D341Med (cell line): ENCODE measurements around the gene ZCCHC3.

Source experiments
- DNase-seq: peaks from one replicate; pipeline ENCODE4 v3.0.0; 2012; ENCODE audit warnings: low spot score

ZCCHC3 gene

DNA sequence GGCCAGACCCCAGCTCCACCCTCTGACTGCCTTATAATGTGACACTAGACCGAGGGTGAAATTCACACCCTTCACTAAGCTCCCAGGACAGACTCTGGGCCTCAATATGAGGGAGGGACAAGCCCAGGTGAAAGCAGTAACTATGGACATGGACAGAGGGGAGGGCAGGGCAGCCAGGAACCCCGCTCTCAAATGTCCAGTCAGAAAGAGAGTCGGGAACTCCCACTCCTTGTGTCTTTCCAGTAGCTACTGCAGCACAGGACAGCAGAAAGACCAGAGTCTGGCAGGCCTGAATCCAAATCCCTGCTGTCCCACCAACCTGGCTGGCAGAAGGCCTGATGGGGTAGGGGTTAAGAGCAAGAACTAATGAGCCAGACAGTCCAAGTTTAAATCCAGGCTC lies 13.2 kb upstream of the ZCCHC3 start:
- no peak for DNase-seq

DNA sequence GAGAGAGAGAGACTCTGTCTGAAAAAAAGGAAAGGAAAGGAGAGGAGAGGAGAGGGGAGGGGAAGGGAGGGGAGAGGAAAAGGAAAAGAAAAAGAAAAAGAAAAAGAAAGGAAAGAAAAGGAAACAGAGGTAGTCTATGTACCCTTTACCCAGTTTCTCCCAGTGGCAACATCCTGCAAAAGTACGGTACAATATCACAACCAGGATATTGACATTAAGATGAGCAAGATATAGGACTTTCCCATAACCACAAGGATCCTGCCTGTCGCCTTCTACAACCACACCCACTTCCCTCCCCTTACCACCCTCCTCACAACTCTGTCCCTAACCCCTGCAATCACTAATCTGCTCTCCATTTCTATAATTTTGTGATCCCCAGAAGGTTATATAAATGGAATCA lies 10.9 kb upstream of the ZCCHC3 start:
- DNase-seq: no peak

GRCh38 chr20:288956-289692 lies 8.2 kb upstream of the ZCCHC3 start:
- DNase-seq: no peak

DNA sequence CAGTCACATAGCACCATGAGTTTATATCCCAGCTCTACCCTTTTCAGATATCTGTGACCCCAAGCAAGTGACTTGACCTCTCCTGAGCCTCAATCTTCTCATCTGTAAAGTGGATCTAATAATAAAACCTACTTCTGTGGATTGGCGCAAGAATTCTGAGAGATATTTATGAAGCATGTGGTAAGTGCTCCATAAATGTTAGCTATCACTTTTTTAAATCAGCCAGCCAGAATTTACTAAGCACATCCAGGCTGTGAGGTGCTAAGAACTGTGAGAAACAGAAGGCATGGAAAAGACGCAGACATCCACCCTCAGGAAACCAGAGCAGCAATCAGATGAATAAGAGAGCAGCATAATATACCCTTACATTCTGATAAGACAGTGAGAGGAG lies 7.7 kb upstream of the ZCCHC3 start:
- DNase-seq: no peak

GRCh38 chr20:290084-290831 lies 7.1 kb upstream of the ZCCHC3 start, which contains the start of gene C20orf96:
C20orf96 (minus strand) TSS chr20:290750; CDS start chr20:290610, 140 bp downstream.
- peak; percentile 98 for DNase-seq

DNA sequence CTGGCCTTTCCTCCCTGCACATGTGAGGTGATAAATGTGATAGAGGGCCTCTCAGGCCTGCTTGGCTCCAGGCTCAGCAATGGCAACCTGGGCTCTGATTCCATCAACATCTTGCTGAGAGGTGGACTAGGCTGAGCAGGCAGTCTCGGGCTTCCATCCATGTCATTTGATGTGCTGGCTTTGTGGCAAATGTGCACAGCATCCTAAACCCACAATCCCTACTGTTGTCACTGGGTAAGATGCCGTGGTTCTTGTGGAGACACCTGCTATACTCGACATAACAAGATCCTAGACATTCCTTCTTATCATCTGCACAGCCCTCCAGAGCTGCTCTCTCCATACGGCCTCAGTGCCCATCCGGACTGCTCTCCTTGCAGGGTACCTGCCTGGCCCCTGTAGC lies 2.8 kb upstream of the ZCCHC3 start:
- no peak for DNase-seq

DNA sequence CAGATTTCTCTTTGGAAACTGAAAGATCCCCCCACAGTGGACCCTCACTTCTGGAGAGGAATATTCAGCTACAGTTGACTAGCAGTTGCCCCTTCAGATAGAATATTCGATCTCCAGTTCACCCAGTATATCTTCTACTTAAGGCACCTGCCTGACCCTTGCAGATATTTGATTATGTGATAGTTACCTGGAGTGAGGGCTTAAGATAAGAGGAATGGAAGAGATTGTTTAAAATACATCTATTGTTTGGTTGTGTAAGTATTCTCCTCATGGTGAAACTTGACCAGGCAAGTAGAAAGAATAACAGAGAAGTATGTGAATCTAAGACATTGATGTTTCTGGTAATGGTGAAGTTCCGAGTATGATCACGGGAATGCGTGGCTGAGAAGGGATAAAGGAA lies 1.6 kb upstream of the ZCCHC3 start:
- DNase-seq: no peak

GRCh38 chr20:297925-298775 lies 780 bp downstream of the ZCCHC3 start:
- peak; percentile 50 for DNase-seq

DNA sequence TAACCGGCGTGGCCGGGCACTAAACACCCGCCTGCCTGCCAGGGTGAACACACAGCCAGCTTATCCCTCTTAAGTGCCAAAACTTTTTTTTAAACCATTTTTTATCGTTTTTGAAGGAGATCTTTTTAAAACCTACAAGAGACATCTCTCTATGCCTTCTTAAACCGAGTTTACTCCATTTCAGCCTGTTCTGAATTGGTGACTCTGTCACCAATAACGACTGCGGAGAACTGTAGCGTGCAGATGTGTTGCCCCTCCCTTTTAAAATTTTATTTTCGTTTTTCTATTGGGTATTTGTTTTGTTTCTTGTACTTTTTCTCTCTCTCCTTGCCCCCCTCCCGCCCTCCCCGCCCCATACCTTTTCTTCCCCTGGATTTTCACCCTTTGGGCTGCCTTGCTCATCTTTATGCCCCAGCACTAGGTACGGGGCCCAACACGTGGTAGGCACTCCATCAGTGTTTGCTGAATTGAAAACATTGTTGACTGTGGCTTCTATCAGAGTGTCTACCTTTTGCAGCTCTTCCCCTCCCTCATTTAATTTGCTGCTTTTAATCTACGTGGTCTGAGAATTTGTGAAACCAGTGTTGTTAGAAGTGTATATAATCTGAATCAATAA lies 1.5 kb downstream of the ZCCHC3 start:
- DNase-seq: no peak

DNA sequence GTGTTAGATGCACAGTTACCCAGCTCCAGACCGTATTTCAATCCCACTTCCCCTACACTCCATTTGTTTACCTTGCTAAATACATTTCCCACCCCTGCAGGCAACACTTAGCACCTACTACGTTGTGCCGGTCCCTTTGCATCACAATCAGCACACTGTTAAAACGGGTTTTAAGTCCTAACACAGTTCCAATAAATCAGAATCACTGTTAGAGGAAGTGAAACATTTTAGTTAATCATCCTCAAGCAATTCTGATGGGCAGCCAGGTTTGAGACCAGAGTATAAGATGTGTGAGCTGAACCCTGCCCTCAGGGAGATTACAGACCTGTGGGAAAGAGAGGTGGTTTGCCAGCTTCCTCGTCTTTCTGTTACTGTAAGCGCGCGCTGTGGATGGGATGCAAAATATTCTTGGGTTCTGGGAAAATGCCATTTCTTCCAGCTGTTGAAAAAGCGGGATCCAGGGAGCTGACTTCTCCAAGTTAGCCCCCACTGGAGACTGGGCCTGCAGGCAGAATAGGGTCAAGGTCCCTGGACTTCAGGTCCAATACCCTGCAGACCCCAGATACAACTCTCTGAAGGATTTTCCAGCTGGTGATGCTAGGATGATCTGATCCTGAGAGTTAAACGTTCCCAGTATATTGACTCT lies 3.1 kb downstream of the ZCCHC3 start:
- no peak for DNase-seq

GRCh38 chr20:301886-302848 lies 4.8 kb downstream of the ZCCHC3 start:
- DNase-seq: no peak

DNA sequence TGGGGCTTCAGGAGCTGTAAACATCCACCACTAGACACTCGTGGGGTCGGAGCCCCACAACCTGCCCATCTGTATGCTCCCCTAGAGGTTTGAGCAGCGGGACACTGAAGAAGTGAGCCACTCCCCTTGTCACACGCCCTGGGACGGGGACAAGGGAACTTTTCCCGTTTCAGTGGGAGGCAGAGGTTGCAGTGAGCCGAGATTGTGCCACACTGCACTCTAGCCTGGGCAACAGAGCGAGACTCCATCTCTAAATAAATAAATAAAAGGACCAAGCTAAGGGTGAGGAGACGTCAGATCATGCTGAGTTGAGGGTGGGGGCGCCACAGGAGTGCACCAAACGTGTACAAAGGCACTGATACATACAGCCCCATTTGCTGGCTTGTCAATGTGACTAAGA lies 8.4 kb downstream of the ZCCHC3 start:
- DNase-seq: no peak

GRCh38 chr20:308427-309038 lies 11.2 kb downstream of the ZCCHC3 start:
- DNase-seq: no peak

DNA sequence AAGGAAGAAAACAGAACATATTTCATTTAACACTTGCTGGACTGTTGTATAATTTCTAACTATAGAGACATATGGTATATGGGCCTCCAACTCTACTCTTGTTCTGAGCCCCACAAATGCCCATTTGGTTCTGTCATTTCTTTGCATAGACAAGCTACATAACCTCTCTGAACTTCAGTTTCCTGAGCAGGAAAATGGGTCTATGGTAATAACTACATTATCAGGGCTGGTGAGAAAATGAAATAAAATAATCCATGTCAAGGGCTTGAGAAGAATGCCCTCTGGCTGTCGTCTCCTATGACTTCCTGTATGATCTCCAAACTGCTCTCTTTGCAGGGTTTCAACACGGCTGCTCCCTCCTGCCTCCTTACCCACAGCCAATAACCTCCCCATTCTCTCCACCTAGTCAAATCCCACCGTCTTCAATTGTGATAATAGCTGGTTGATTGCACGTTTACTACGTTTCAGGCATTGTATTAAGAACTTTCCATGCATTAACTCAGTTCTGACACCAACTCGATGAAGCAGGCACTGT lies 12.0 kb downstream of the ZCCHC3 start:
- no peak for DNase-seq

DNA sequence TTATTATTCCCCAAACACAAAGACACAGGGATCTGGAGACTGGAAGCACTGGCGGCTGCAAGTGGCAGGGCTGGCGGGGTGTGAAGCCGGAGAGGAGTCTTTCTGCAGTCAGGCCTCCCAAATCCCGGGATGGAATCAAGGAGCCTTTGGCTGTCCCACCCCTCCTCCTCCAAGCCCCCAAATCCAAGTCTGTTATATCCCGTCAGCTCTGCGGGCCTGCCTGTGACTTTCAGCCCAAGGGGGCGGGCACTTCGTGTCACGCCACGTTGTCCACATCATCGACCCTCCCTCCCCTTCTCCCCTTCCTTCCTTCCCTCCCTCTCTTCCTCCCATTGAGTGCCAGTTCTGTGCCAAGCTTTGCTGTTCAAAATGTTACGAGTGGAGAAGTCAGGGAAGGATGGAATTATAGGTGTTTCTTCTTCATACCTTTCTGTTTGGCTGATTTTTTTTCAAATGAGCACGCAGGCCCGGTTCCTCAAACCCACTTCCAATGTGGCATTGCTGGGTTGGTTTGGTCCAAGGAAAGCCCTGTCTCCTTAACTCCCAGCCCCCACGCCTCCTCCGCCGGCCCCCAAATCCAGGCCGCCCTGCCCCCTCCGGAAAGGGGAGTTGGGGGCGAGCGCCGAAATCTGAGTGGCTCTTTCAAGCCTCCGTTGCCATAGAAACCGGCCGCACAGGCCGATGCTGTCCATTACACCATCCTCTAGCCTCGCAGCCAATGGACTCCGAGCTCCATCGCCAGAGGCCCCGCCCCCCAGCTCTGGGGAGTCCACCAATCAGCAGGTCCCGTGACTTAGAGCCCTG lies 12.7 kb downstream of the ZCCHC3 start:
- DNase-seq: peak; percentile 64

- no peak for DNase-seq
These were observed 13.3 kb downstream of the ZCCHC3 start for GRCh38 chr20:310645-311044.

DNA sequence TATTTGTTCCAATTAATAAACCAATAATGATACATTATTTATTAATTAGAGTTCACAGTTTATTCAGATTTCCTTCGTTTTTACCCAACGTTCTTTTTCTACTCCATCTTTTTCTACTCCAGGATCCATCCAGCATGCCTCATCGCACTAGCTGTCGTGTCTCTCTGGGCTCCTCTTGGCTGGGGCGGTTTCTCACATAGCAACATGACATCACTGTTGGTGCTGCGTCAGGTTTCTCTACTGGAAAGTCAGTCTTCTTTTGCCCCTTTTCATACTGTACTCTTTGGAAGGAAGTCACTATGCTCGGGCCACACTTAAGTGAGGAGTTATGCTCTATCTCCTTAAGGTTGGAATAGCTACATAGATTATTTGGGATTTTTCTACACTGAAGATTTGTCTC lies 14.2 kb downstream of the ZCCHC3 start:
- DNase-seq: no peak

GRCh38 chr20:312067-312466 lies 14.7 kb downstream of the ZCCHC3 start:
- DNase-seq: no peak

GRCh38 chr20:312866-313265 lies 15.5 kb downstream of the ZCCHC3 start:
- no peak for DNase-seq
